ENCODE data around the gene KDM1B.

DNA sequence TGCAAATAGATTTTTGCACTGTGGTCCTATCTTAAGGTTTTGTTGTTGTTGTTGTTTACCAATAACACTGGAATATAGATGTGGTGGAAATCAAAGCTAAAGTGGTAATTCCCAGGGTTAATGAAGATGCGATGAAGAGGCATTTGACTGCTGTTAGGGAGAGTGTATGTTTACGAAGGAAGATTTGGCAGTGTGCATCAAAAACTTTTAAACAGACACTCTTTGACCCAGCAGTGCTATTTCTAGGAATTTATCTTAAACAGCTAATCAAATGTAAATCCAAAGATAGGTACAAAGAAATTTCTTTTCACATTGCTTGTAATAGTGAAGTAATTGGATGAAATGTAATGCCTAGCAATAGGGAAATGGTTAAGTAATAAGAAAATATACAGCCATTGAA lies 34.0 kb downstream of the KDM1B start:
- no peak for TF ChIP-seq CTCF (conservative IDR thresholded peaks at IDR 0.05; ENCODE audit: low read length)
- TF ChIP-seq EZH2phosphoT487 (IDR thresholded peaks at IDR 0.05; ENCODE audit: borderline replicate concordance), result no peak
